Measurements from ENCODE around the gene PRTN3. TPM values are rescaled to one million over a fixed set of nuclear protein-coding genes. Genes with fewer than 3 reads are reported as not detected.
A peak's percentile ranks its signal among the peaks of the same experiment; 100 is the strongest.
"Not testable (repeated sequence)": the region's sequence is repeated elsewhere in the genome, so short reads cannot be mapped to it uniquely, and the experiment has no call there.

Gene PRTN3
- total RNA-seq, 1 donor from 2014 or later: not detected

DNA sequence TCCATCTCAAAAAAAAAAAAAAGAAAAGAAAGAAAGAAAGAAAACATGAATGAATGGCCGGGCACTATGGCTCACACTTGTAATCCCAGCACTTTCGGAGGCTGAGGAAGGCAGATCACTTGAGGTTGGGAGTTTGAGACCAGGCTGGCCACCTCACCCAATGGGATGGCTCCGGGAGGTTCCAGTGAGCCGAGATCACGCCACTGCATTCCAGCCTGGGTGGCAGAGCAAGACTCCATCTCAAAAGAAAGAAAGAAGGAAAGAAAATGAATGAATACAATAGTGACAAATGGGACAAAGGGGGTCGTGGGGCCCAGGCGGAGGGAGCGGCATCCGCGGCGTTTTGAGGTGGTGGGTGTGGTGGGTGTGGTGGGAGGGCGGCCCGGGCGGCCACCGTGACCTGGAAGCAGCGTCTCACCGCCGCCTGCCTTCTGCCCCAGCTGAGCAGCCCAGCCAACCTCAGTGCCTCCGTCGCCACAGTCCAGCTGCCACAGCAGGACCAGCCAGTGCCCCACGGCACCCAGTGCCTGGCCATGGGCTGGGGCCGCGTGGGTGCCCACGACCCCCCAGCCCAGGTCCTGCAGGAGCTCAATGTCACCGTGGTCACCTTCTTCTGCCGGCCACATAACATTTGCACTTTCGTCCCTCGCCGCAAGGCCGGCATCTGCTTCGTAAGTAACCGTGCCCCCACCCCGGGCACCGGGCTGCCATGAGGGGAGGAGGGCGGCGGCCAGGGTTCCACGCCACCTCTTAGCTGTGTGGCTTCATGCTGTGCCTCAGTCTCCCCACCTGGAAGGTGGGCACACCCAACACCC, 5.1 kb downstream of the PRTN3 start:
- DNase-seq: no peak
- TF ChIP-seq, protein P1, sequence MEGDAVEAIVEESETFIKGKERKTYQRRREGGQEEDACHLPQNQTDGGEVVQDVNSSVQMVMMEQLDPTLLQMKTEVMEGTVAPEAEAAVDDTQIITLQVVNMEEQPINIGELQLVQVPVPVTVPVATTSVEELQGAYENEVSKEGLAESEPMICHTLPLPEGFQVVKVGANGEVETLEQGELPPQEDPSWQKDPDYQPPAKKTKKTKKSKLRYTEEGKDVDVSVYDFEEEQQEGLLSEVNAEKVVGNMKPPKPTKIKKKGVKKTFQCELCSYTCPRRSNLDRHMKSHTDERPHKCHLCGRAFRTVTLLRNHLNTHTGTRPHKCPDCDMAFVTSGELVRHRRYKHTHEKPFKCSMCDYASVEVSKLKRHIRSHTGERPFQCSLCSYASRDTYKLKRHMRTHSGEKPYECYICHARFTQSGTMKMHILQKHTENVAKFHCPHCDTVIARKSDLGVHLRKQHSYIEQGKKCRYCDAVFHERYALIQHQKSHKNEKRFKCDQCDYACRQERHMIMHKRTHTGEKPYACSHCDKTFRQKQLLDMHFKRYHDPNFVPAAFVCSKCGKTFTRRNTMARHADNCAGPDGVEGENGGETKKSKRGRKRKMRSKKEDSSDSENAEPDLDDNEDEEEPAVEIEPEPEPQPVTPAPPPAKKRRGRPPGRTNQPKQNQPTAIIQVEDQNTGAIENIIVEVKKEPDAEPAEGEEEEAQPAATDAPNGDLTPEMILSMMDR (IDR thresholded peaks at IDR 0.05): no peak
- intact Hi-C loops (cut with DNase I): no loop called here
- peaks cover 23% of the 10 kb centered on the region for H3K4me1 ChIP-seq
- no peak overlapping the region for H3K27ac ChIP-seq
- no peaks in the 10 kb centered on the region for H3K36me3 ChIP-seq
- ATAC-seq: no peak
- no peaks in the 10 kb centered on the region for H3K9me3 ChIP-seq
- H3K4me3 ChIP-seq: no peak overlapping the region
- H3K27me3 ChIP-seq: peaks cover 31% of the 10 kb centered on the region

GRCh38 chr19:848386-848921, 7.7 kb downstream of the PRTN3 start:
- Histone ChIP-seq H3K9me3 (no peaks in the 10 kb centered on the region), H3K4me3 (no peak overlapping the region), H3K36me3 (no peaks in the 10 kb centered on the region), H3K27me3 (peaks cover 41% of the 10 kb centered on the region), H3K4me1 (peaks cover 22% of the 10 kb centered on the region), H3K27ac (no peak overlapping the region)
- TF ChIP-seq, protein P1 (IDR thresholded peaks at IDR 0.05): no peak
- intact Hi-C loops (cut with DNase I): no loop called here
- DNase-seq: no peak
- ATAC-seq: no peak

DNA sequence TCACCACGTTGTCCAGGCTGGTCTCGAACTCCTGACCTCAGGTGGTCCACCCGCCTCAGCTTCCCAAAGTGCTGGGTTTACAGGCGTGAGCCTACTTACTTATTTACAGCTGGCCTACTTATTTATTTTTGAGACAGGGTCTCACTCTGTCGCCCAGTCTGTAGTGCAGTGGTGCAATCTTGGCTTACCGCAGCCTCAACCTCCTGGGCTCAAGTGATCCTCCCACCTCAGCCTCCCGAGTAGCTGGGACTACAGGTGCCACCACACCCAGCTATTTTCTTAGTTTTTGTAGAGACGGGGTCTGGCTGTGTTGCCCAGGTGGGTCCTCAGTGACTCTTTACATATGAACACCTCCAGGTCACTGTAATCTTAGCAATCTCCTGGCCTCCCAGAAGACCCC, 8.4 kb downstream of the PRTN3 start:
- ATAC-seq; DNase-seq; H3K36me3 ChIP-seq; intact Hi-C loops (cut with DNase I); H3K9me3 ChIP-seq; H3K27ac ChIP-seq; H3K4me3 ChIP-seq: not testable (repeated sequence)
- H3K4me1 ChIP-seq: peaks cover 17% of the 10 kb centered on the region
- H3K27me3 ChIP-seq: peaks cover 36% of the 10 kb centered on the region

- peak overlapping the region; percentile 68 for H3K27ac ChIP-seq
- H3K27me3 ChIP-seq: peaks cover 32% of the 10 kb centered on the region
- no peak overlapping the region for H3K4me3 ChIP-seq
Measured at GRCh38 chr19:850221-850978, 9.6 kb downstream of the PRTN3 start.

GRCh38 chr19:850979-851335, 10.2 kb downstream of the PRTN3 start:
- TF ChIP-seq, protein P1 (IDR thresholded peaks at IDR 0.05): no peak
- no peak overlapping the region for H3K4me3 ChIP-seq
- DNase-seq: peak; percentile 65
- peaks cover 32% of the 10 kb centered on the region for H3K27me3 ChIP-seq
- peaks cover 17% of the 10 kb centered on the region for H3K4me1 ChIP-seq
- ATAC-seq: no peak
- H3K36me3 ChIP-seq: no peaks in the 10 kb centered on the region
- H3K9me3 ChIP-seq: no peaks in the 10 kb centered on the region
- peak overlapping the region; percentile 68 for H3K27ac ChIP-seq
- intact Hi-C loops (cut with DNase I): loop anchor here (10.0 kb wide), 1 partner anchor 86 kb away; no protein-coding TSS in a partner anchor

More at GRCh38 chr19:850221-850978, 9.6 kb downstream of the PRTN3 start:
- TF ChIP-seq, protein P1 (IDR thresholded peaks at IDR 0.05): no peak
- peak; percentile 93 for DNase-seq
- Histone ChIP-seq H3K4me1 (peaks cover 17% of the 10 kb centered on the region), H3K36me3 (no peaks in the 10 kb centered on the region), H3K9me3 (no peaks in the 10 kb centered on the region)
- intact Hi-C loops (cut with DNase I): loop anchor here (10.0 kb wide), 1 partner anchor 86 kb away; no protein-coding TSS in a partner anchor
- peak; percentile 93 for ATAC-seq

Measured in upper lobe of right lung (tissue), 1 donor.